CD4-positive, alpha-beta T cell (primary cell): Measurements from ENCODE around the gene ST6GALNAC3. TPM values are rescaled to one million over a fixed set of nuclear protein-coding genes. Genes with fewer than 3 reads are reported as not detected.

Experiments used
- ATAC-seq: fragments of 200-7000 bp; cut with Tn5 transposase; one replicate; pipeline ENCODE4 v1.10.0; 2022; ENCODE audit warnings: mild to moderate bottlenecking; ENCODE audit not compliant: poor library complexity
- CTCF ChIA-PET: fragments of 350-600 bp; sonication (Branson Sonifier 250); formaldehyde crosslinking; loops from one replicate; lab custom pipeline; 2021; ENCODE audit warnings: antibody characterized with exemption, inconsistent platforms; lab: Charles Lee
- POLR2A ChIA-PET: fragments of 350-600 bp; sonication (Branson Sonifier 250); formaldehyde crosslinking; loops from one replicate; lab custom pipeline; 2021; ENCODE audit warnings: antibody characterized with exemption, inconsistent platforms; lab: Charles Lee
- DNase-seq, 14 experiments: peaks; one replicate each; pipeline ENCODE4 v3.0.0-alpha.2; 2013 to 2020; ENCODE audit warnings: mixed read lengths in 2 of 14
- H3K27ac ChIP-seq, 2 donors: one replicate each; pipeline versions ENCODE4 v1.5.1 to v1.7.0; 2013; ENCODE audit warnings: low read length in 2 of 2, low read depth in 1 of 2, mild to moderate bottlenecking in 1 of 2
- H3K27me3 ChIP-seq, 2 experiments: 1 replicate in 1 of 2; 2 replicates in 1 of 2; pipeline versions ENCODE4 v1.6.1 to v1.7.0; 2013; ENCODE audit warnings: low read length in 2 of 2, control low read depth in 1 of 2, mild to moderate bottlenecking in 1 of 2, moderate library complexity in 1 of 2; ENCODE audit not compliant: insufficient read depth in 2 of 2, control insufficient read depth in 1 of 2
- H3K36me3 ChIP-seq: one replicate; pipeline ENCODE4 v1.6.1; 2013; ENCODE audit warnings: low read length, control low read depth; ENCODE audit not compliant: insufficient read depth
- H3K4me1 ChIP-seq: one replicate; pipeline ENCODE4 v1.6.1; 2013; ENCODE audit warnings: low read length, control low read depth; ENCODE audit not compliant: insufficient read depth
- H3K4me3 ChIP-seq: one replicate; pipeline ENCODE4 v1.5.1; 2013; ENCODE audit warnings: mild to moderate bottlenecking, low read length, moderate library complexity
- H3K9me3 ChIP-seq, 2 experiments: 1 replicate in 1 of 2; 2 replicates in 1 of 2; pipeline versions ENCODE4 v1.6.1 to v1.7.0; 2013; ENCODE audit warnings: low read length in 2 of 2, mild to moderate bottlenecking in 2 of 2, control low read depth in 1 of 2, moderate library complexity in 1 of 2; ENCODE audit not compliant: control insufficient read depth in 1 of 2, insufficient read depth in 1 of 2
- H3K27ac Mint-ChIP-seq: one replicate; pipeline ENCODE4 v1.8.0; 2020; ENCODE audit warnings: mixed read lengths
- H3K27me3 Mint-ChIP-seq: one replicate; pipeline ENCODE4 v1.8.0; 2021; ENCODE audit warnings: mixed read lengths
- H3K36me3 Mint-ChIP-seq: one replicate; pipeline ENCODE4 v1.8.0; 2021; ENCODE audit warnings: low read depth, mixed read lengths
- H3K4me1 Mint-ChIP-seq: one replicate; pipeline ENCODE4 v1.8.0; 2021; ENCODE audit warnings: low read depth, mixed read lengths
- H3K4me3 Mint-ChIP-seq: one replicate; pipeline ENCODE4 v1.8.0; 2020; ENCODE audit warnings: mild to moderate bottlenecking, mixed read lengths
- H3K9me3 Mint-ChIP-seq: one replicate; pipeline ENCODE4 v1.8.0; 2020; ENCODE audit warnings: mixed read lengths
- intact Hi-C, 2 experiments: fragments of 100-400 bp; cut with DNase I in 1 of 2; cut with micrococcal nuclease in 1 of 2; formaldehyde crosslinking; loops; one replicate each; pipeline versions ENCODE4 v1.15.1 to v1.9.0; 2023 to 2025; cut with DNase I, micrococcal nuclease
- total RNA-seq, 174 experiments: library from RNA in 2 of 174; stranded (reverse) in 2 of 174; gene quantifications; one replicate each; pipeline ENCODE4 v1.2.3 and lab custom pipeline; 2021 to 2026
- TF ChIP-seq, protein P1 (sequence below): fragments of 200-600 bp; IDR thresholded peaks from one replicate; pipeline ENCODE4 v1.8.0; 2022; ENCODE audit warnings: antibody characterized with exemption, mild to moderate bottlenecking

Gene ST6GALNAC3
- total RNA-seq, 2 experiments from 2014 or later = 0.77 to 1.3 TPM

DNA sequence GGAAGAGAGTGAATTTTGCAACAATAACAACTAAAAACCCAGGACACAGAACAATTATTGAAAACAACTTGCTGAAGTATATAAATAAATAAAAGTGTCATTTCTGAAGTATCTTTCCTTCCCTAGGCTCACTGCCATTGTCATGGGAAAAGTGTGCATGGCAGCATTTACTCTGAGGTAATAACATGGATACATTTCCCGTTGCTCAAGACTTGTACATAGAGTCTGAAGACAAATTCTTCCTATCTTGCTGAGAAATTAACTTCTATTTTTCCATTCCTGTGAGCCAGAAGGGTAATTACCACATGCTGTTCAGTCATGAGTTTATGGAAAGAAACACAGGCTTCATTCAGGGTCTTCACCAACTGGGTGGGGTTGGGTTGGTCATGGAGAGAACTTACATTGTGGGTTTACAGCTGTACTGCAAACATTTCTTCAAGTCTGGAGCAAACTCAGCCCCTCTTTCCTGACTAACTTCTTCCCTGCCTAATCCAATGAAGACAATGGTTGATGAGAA, 32.2 kb downstream of the ST6GALNAC3 start:
- intact Hi-C loops = loop anchor here in 1 of 2 experiments (5.0 kb wide), 1 partner anchor 59 kb away; no protein-coding TSS in a partner anchor
- POLR2A ChIA-PET = interaction anchor here (0.6 kb wide), 2 partner anchors 48 to 228 kb away, joined by 3 to 4 read pairs; no protein-coding TSS in a partner anchor
- H3K4me3 Mint-ChIP-seq = no peak overlapping the region

DNA sequence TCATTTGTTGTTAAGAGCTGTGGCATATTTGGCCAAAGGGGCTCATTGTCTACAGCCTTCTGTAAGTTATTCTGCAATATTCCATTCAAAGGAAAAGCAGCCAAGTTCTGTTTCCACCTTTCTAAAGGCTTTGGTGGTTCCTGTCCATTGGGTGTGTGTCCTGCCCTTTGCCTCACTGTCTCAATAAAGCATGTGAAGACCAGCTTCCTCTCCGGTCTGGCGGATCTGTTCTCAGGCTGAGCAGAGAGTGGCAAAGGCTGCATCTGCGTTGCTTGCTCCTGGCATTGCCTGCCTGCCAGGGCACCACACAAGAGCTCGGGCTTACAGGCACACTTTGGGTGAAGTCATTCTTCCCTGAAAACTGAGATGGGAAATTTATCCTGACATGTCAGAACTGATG, 34.9 kb downstream of the ST6GALNAC3 start:
- H3K4me1 Mint-ChIP-seq = no peaks in the 10 kb centered on the region
- no peaks in the 10 kb centered on the region for H3K36me3 ChIP-seq
- no peak overlapping the region for H3K27ac ChIP-seq
- ChIA-PET CTCF (no interaction called here), POLR2A (no interaction called here)
- H3K27me3 Mint-ChIP-seq = peaks cover 10% of the 10 kb centered on the region
- peaks cover 0 to 4% of the 10 kb centered on the region in 2 experiments for H3K27me3 ChIP-seq
- H3K4me3 Mint-ChIP-seq = no peak overlapping the region
- DNase-seq = no peak
- H3K9me3 ChIP-seq = no peaks in the 10 kb centered on the region
- ATAC-seq = no peak
- H3K4me3 ChIP-seq = no peak overlapping the region
- H3K27ac Mint-ChIP-seq = no peak overlapping the region
- H3K9me3 Mint-ChIP-seq = no peaks in the 10 kb centered on the region
- H3K4me1 ChIP-seq = no peaks in the 10 kb centered on the region
- H3K36me3 Mint-ChIP-seq = no peaks in the 10 kb centered on the region
- TF ChIP-seq, protein P1, sequence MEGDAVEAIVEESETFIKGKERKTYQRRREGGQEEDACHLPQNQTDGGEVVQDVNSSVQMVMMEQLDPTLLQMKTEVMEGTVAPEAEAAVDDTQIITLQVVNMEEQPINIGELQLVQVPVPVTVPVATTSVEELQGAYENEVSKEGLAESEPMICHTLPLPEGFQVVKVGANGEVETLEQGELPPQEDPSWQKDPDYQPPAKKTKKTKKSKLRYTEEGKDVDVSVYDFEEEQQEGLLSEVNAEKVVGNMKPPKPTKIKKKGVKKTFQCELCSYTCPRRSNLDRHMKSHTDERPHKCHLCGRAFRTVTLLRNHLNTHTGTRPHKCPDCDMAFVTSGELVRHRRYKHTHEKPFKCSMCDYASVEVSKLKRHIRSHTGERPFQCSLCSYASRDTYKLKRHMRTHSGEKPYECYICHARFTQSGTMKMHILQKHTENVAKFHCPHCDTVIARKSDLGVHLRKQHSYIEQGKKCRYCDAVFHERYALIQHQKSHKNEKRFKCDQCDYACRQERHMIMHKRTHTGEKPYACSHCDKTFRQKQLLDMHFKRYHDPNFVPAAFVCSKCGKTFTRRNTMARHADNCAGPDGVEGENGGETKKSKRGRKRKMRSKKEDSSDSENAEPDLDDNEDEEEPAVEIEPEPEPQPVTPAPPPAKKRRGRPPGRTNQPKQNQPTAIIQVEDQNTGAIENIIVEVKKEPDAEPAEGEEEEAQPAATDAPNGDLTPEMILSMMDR = no peak
- intact Hi-C loops = loop anchor here in 1 of 2 experiments (5.0 kb wide), 1 partner anchor 62 kb away; no protein-coding TSS in a partner anchor

More for the DNA sequence above, 32.2 kb downstream of the ST6GALNAC3 start:
- Histone ChIP-seq H3K4me3 (no peak overlapping the region), H3K27ac (no peak overlapping the region), H3K4me1 (no peaks in the 10 kb centered on the region), H3K27me3 (peaks cover 0 to 4% of the 10 kb centered on the region in 2 experiments), H3K9me3 (no peaks in the 10 kb centered on the region), H3K36me3 (no peaks in the 10 kb centered on the region)
- Mint-ChIP-seq H3K27ac (no peak overlapping the region), H3K36me3 (no peaks in the 10 kb centered on the region), H3K9me3 (no peaks in the 10 kb centered on the region), H3K4me1 (no peaks in the 10 kb centered on the region), H3K27me3 (peaks cover 10% of the 10 kb centered on the region)
- DNase-seq = no peak
- CTCF ChIA-PET = no interaction called here
- ATAC-seq = no peak
- TF ChIP-seq, protein P1 = no peak

- H3K27ac Mint-ChIP-seq = no peak overlapping the region
- H3K4me3 ChIP-seq = no peak overlapping the region
These were observed 35.5 kb downstream of the ST6GALNAC3 start for GRCh38 chr1:76109901-76110560.

More at GRCh38 chr1:76109901-76110560, 35.5 kb downstream of the ST6GALNAC3 start:
- ATAC-seq (no peak), DNase-seq (no peak)
- Histone ChIP-seq H3K27me3 (peaks cover 0 to 4% of the 10 kb centered on the region in 2 experiments), H3K27ac (no peak overlapping the region), H3K9me3 (no peaks in the 10 kb centered on the region), H3K36me3 (no peaks in the 10 kb centered on the region), H3K4me1 (no peaks in the 10 kb centered on the region)
- H3K27me3 Mint-ChIP-seq = peaks cover 10% of the 10 kb centered on the region
- H3K9me3 Mint-ChIP-seq = no peaks in the 10 kb centered on the region
- no peak overlapping the region for H3K4me3 Mint-ChIP-seq
- CTCF ChIA-PET = no interaction called here
- H3K4me1 Mint-ChIP-seq = no peaks in the 10 kb centered on the region
- TF ChIP-seq, protein P1 = no peak
- POLR2A ChIA-PET = no interaction called here
- intact Hi-C loops = loop anchor here in 1 of 2 experiments (5.0 kb wide), 1 partner anchor 63 kb away; no protein-coding TSS in a partner anchor
- no peaks in the 10 kb centered on the region for H3K36me3 Mint-ChIP-seq
